GM10248 (cell line): Measurements from ENCODE around the gene PIK3R3.

Source experiments
- CTCF ChIA-PET: fragments of 300-600 bp; sonication (Branson Sonifier 250); formaldehyde crosslinking; extraction: SDS; loops from one replicate; lab custom pipeline; 2021; ENCODE audit warnings: antibody characterized with exemption; lab: Yijun Ruan, JAX
- POLR2A ChIA-PET: fragments of 350-650 bp; sonication (Branson Sonifier 250); formaldehyde crosslinking; extraction: SDS; loops from one replicate; lab custom pipeline; 2020; ENCODE audit warnings: antibody characterized with exemption; lab: Yijun Ruan, JAX
- DNase-seq: peaks from one replicate; pipeline ENCODE4 v3.0.0; 2012; ENCODE audit errors: extremely low spot score
- TF ChIP-seq, protein P1 (sequence below): IDR thresholded peaks from 2 replicates; pipeline ENCODE4 v1.5.1; 2012; ENCODE audit warnings: mild to moderate bottlenecking, low read depth; ENCODE audit errors: extremely low read depth, missing control alignments, control extremely low read depth

PIK3R3 gene

DNA sequence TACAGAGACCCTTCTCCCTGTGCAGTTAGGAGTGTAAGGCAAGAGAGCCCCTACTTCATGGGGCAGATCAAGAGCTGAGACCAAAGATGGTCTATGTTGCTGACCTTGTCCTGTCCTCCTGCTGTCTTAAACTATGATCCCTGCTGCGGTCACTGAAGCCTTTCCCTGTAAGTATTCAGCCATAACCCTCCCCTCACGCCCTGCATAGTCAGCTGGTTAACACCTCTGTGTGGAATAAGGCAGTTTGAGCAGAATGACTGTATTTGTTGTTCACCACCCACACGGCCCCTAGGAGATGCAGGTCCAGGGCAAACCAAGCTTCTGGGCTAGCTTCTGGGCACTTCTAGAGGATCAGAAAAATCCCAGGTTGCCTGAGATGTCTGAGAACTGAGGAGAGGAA is 42.8 kb upstream of the PIK3R3 start:
- CTCF ChIA-PET: interaction anchor here (0.9 to 16.5 kb wide), 5 partner anchors 11 to 138 kb away, joined by 3 to 256 read pairs (median 5); no protein-coding TSS in a partner anchor
- no peak for DNase-seq
- TF ChIP-seq, protein P1, sequence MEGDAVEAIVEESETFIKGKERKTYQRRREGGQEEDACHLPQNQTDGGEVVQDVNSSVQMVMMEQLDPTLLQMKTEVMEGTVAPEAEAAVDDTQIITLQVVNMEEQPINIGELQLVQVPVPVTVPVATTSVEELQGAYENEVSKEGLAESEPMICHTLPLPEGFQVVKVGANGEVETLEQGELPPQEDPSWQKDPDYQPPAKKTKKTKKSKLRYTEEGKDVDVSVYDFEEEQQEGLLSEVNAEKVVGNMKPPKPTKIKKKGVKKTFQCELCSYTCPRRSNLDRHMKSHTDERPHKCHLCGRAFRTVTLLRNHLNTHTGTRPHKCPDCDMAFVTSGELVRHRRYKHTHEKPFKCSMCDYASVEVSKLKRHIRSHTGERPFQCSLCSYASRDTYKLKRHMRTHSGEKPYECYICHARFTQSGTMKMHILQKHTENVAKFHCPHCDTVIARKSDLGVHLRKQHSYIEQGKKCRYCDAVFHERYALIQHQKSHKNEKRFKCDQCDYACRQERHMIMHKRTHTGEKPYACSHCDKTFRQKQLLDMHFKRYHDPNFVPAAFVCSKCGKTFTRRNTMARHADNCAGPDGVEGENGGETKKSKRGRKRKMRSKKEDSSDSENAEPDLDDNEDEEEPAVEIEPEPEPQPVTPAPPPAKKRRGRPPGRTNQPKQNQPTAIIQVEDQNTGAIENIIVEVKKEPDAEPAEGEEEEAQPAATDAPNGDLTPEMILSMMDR: no peak
- POLR2A ChIA-PET: interaction anchor here (0.6 kb wide), 1 partner anchor 128 kb away, joined by 5 read pairs; the partner anchor contains the start of gene LRRC41

DNA sequence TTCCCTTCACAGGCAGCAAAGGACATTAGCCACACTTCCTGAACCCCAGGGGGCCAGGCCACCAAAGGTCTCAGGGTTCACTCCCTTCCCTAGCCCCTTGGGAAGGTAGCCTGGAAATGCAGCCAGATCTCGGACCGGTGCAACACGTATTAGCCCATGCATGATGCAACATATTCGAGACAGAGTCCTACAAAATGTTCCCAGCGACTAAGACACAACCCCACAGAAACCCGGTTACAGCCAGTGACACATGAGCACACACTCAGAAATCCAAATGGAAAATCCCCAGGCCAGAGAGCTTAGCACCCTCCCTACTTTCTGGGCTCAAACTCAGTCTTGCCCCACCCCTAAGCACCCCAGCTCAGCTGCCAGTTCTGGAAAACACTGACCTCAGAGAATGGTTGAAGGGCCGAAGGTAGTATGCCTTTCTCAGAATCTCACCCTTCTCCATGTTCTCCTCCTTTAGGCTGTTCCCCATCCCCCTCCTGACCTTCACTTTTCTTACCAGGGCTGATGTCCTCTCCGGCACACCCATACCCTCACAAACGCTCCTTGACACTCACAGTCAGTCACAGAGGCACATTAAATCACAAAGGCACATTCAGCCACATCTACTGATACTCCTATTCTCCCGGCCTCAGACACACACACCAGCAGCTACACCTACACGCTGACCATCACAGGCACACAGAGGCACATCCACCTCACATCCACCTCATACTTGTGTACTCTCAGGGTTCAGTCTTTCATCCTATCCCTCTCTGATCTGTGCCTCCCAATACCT is 42.2 kb upstream of the PIK3R3 start, which contains the start of gene TSPAN1:
Gene TSPAN1 (plus strand): TSS at position 640 of the 784 bp plus-strand sequence. CDS start 6,021 bp downstream, outside the sequence.
- no peak for DNase-seq
- TF ChIP-seq, protein P1: no peak
- CTCF ChIA-PET: interaction anchor here (0.9 to 16.5 kb wide), 5 partner anchors 11 to 137 kb away, joined by 3 to 256 read pairs (median 5); no protein-coding TSS in a partner anchor
- POLR2A ChIA-PET: no interaction called here

DNA sequence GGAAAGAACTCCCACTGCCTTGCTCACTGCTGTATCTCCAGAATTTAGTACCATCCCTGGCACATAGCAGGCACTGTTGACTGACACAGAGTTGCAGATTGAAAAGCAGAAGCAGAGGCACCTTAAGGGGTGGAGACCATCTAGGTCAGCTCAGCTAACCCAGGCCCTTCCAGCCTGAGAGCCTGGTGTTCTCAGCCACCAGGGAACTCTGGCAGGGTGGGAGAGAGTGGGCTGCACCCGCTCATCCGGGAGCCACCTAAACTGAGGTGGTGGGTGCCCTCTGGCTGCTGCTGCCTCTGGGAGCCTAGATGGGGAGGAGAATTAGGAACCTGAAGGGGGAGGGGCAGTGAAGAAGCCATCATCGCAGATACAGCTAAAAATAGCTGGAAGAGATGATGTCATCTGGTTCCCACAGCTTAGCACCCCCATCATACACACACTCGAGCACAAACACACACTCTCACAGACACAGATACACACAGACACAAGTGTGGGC is 41.0 kb upstream of the PIK3R3 start:
- CTCF ChIA-PET: interaction anchor here (2.3 to 16.5 kb wide), 2 partner anchors 50 to 136 kb away, joined by 7 to 256 read pairs; no protein-coding TSS in a partner anchor
- TF ChIP-seq, protein P1: peak; percentile 12
- POLR2A ChIA-PET: interaction anchor here (0.7 kb wide), 1 partner anchor 41 kb away, joined by 3 read pairs; the partner anchor contains the start of gene PIK3R3
- DNase-seq: no peak

DNA sequence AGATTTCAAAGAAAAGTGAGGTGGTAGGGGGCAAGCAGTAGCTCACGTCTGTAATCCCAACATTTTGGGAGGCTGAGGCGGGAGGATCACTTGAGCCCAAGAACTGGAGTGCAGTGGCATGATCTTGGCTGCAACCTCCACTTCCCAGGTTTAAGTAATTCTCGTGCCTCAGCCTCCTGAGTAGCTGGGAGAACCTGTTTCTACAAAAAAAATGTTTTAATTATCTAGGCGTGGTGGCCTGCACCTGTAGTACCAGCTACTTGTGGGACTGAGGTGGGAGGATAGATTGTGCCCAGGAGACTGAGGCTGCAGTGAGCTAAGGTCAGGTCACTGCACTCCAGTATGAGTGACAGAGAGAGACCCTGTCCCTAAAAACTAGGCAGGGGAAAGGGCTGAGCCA is 39.9 kb upstream of the PIK3R3 start:
- TF ChIP-seq, protein P1: no peak
- CTCF ChIA-PET: interaction anchor here (0.8 to 16.5 kb wide), 5 partner anchors 8 to 135 kb away, joined by 3 to 256 read pairs (median 5); no protein-coding TSS in a partner anchor
- POLR2A ChIA-PET: interaction anchor here (0.5 kb wide), 1 partner anchor 38 kb away, joined by 3 read pairs; no protein-coding TSS in a partner anchor
- no peak for DNase-seq

DNA sequence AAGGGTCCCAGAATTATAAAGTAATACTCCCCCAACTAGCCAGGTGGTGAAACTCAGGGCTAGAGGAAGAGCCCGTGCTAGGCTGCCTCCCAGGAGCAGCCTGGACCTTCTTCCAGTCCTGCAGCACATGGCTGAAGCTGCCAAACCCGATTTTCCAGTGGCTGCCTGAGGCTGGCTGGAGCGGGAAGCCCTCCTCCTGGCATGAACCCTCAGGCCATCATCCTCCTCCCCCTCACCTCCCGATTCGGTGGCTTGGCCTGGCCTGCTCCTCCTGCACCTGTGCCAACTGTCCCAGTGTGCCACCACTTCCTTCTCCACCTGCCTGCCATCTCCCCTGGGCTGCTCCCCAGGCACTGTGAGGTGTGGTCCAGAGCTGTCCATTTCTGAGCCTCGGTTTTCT is 39.4 kb upstream of the PIK3R3 start:
- DNase-seq: no peak
- ChIA-PET CTCF (interaction anchor here (0.8 to 16.5 kb wide), 5 partner anchors 9 to 134 kb away, joined by 3 to 256 read pairs (median 5); no protein-coding TSS in a partner anchor), POLR2A (interaction anchor here (0.5 kb wide), 1 partner anchor 38 kb away, joined by 3 read pairs; no protein-coding TSS in a partner anchor)

More for the DNA sequence above, 39.4 kb upstream of the PIK3R3 start:
- TF ChIP-seq, protein P1: no peak
